Measurements from ENCODE around the gene YIPF1.

Gene YIPF1

DNA sequence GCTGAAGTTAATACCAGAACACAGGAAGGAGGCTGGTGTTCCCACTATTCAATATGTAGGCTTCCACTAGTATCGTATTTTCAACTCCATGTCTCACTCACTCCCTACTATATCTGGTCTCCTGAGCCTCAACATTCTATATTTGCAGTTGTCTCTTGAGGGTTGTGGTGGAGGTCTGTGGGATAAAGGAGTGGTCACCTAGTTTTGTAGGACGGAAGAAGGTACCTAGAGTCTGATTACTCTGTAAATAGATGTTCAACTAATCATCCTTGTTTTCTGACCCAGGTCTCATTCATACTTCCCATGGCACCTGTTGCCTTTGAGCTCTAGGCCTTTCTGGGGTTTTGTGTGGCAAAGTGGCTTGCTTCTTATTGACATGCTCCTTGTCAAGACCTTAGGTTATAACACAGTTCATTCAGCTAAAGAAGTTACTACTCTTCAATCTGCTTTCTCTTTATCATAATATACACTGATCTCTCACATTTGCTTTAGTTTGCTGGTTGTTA, 37.8 kb upstream of the YIPF1 start:
- Histone ChIP-seq H2AFZ (ENCODE audit: low read depth, low read length) (no peak overlapping the region), H3K27me3 (ENCODE audit: low read depth, low read length) (no peaks in the 10 kb centered on the region), H3K79me2 (ENCODE audit: low read length) (no peaks in the 10 kb centered on the region), H3K4me1 (ENCODE audit: low read length) (peaks cover 12% of the 10 kb centered on the region), H3K4me2 (ENCODE audit: low read length) (no peak overlapping the region), H3K9me3 (ENCODE audit: insufficient read depth, low read length) (no peaks in the 10 kb centered on the region), H3K4me3 (ENCODE audit: low read length) (no peak overlapping the region), H3K9ac (ENCODE audit: low read length) (no peak overlapping the region), H3K27ac (ENCODE audit: low read length) (no peak overlapping the region), H4K20me1 (ENCODE audit: insufficient read depth, low read length) (no peaks in the 10 kb centered on the region), H3K36me3 (replicated peaks; ENCODE audit: low read depth, low read length) (peaks cover 6% of the 10 kb centered on the region)
- TF ChIP-seq EZH2phosphoT487 (IDR thresholded peaks at IDR 0.05; ENCODE audit: low read depth) = no peak
- TF ChIP-seq, protein P1, sequence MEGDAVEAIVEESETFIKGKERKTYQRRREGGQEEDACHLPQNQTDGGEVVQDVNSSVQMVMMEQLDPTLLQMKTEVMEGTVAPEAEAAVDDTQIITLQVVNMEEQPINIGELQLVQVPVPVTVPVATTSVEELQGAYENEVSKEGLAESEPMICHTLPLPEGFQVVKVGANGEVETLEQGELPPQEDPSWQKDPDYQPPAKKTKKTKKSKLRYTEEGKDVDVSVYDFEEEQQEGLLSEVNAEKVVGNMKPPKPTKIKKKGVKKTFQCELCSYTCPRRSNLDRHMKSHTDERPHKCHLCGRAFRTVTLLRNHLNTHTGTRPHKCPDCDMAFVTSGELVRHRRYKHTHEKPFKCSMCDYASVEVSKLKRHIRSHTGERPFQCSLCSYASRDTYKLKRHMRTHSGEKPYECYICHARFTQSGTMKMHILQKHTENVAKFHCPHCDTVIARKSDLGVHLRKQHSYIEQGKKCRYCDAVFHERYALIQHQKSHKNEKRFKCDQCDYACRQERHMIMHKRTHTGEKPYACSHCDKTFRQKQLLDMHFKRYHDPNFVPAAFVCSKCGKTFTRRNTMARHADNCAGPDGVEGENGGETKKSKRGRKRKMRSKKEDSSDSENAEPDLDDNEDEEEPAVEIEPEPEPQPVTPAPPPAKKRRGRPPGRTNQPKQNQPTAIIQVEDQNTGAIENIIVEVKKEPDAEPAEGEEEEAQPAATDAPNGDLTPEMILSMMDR (IDR thresholded peaks at IDR 0.05; ENCODE audit: low read depth, low read length) = no peak

DNA sequence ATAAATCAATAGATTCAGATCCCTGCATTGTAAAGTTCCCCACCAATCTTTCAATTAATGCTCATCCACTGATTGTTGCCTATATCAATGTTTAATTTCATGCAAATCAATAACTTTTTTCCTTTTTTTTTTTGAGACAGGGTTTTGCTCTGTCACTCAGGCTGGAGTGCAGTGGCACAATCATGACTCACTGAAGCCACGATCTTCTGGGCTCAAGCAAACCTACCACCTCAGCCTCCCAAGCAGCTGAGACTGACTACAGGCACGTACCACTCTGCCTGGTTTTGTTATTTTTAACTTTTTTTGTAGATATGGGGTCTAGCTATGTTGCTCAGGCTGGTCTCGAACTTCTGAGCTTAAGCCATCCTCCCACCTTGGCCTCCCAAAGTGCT, 30.1 kb upstream of the YIPF1 start:
- no peaks in the 10 kb centered on the region for H3K79me2 ChIP-seq (ENCODE audit: low read length)
- no peaks in the 10 kb centered on the region for H3K9me3 ChIP-seq (ENCODE audit: insufficient read depth, low read length)
- H3K4me3 ChIP-seq (ENCODE audit: low read length) = no peak overlapping the region
- H3K4me2 ChIP-seq (ENCODE audit: low read length) = no peak overlapping the region
- no peak overlapping the region for H3K27ac ChIP-seq (ENCODE audit: low read length)
- no peaks in the 10 kb centered on the region for H3K27me3 ChIP-seq (ENCODE audit: low read depth, low read length)
- no peak overlapping the region for H3K9ac ChIP-seq (ENCODE audit: low read length)
- peaks cover 10% of the 10 kb centered on the region for H3K4me1 ChIP-seq (ENCODE audit: low read length)
- TF ChIP-seq, protein P1 (IDR thresholded peaks at IDR 0.05; ENCODE audit: low read depth, low read length) = no peak
- no peaks in the 10 kb centered on the region for H3K36me3 ChIP-seq (replicated peaks; ENCODE audit: low read depth, low read length)
- no peak overlapping the region for H2AFZ ChIP-seq (ENCODE audit: low read depth, low read length)
- H4K20me1 ChIP-seq (ENCODE audit: insufficient read depth, low read length) = no peaks in the 10 kb centered on the region

DNA sequence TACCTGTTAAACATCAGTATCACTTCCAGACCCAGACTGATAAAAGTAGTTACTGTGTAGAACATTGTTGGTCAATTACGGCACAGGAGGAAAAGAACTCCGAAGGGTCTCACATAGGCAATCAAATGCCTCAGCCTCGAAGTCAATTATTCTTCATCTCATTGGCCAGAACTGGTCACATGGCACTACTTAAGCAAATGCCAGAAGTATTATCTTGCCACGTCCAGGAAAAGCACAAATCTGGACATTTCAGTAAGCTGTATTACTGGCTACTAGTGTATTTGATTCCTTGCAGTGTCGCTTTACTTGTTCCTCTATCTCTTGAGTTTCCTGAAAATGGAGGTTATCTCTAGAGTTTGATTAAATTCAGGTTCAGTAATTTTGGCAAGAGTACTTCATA, 28.7 kb upstream of the YIPF1 start:
- Histone ChIP-seq H3K4me2 (ENCODE audit: low read length) (no peak overlapping the region), H3K9me3 (ENCODE audit: insufficient read depth, low read length) (no peaks in the 10 kb centered on the region), H3K9ac (ENCODE audit: low read length) (no peak overlapping the region), H2AFZ (ENCODE audit: low read depth, low read length) (no peak overlapping the region), H3K27me3 (ENCODE audit: low read depth, low read length) (no peaks in the 10 kb centered on the region), H3K4me1 (ENCODE audit: low read length) (no peaks in the 10 kb centered on the region; the same call in 1 of the 2 replicates), H4K20me1 (ENCODE audit: insufficient read depth, low read length) (no peaks in the 10 kb centered on the region), H3K4me3 (ENCODE audit: low read length) (no peak overlapping the region), H3K27ac (ENCODE audit: low read length) (no peak overlapping the region), H3K79me2 (ENCODE audit: low read length) (no peaks in the 10 kb centered on the region), H3K36me3 (replicated peaks; ENCODE audit: low read depth, low read length) (no peaks in the 10 kb centered on the region)
- TF ChIP-seq, protein P1 (IDR thresholded peaks at IDR 0.05; ENCODE audit: low read depth, low read length) = no peak
- no peak for TF ChIP-seq EZH2phosphoT487 (IDR thresholded peaks at IDR 0.05; ENCODE audit: low read depth)

DNA sequence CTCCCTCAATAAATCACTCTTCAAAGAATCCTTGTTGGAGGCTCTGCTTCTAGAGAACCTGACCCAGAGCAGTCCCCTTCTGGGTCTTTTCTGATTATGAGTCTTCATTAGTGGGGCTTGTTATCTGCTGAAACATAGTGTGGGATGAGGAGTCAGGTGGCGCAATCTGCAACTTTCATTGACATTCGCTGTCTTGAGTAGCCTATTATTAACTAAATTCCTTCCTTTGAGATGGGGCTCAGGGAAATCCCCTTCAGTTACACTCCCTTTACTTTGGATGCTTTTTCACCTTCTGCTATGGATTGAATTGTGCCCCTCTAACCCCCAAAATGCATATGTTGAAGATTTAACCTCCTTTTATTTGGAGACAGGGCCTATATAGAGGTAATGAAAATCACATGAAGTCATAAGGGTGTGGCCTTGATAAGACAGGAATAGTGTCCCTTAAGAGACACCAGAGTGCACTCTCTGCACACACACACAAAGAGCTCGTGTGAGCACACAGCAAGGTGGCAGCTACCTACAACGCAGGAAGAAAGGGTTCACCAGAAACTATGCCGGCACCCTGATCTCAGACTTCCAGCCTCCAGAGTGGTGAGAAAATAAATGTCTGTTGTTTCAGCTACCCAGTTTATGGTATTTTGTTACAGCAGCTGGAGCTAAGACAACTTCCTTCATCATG, 23.9 kb upstream of the YIPF1 start:
- Histone ChIP-seq H3K9ac (ENCODE audit: low read length) (no peak overlapping the region), H3K4me1 (ENCODE audit: low read length) (no peaks in the 10 kb centered on the region), H3K27ac (ENCODE audit: low read length) (no peak overlapping the region), H3K4me2 (ENCODE audit: low read length) (no peak overlapping the region), H4K20me1 (ENCODE audit: insufficient read depth, low read length) (no peaks in the 10 kb centered on the region), H3K79me2 (ENCODE audit: low read length) (no peaks in the 10 kb centered on the region), H3K4me3 (ENCODE audit: low read length) (no peak overlapping the region), H3K36me3 (replicated peaks; ENCODE audit: low read depth, low read length) (no peaks in the 10 kb centered on the region), H3K27me3 (ENCODE audit: low read depth, low read length) (no peaks in the 10 kb centered on the region), H3K9me3 (ENCODE audit: insufficient read depth, low read length) (no peaks in the 10 kb centered on the region), H2AFZ (ENCODE audit: low read depth, low read length) (no peak overlapping the region)
- TF ChIP-seq, protein P1 (IDR thresholded peaks at IDR 0.05; ENCODE audit: low read depth, low read length) = no peak
- TF ChIP-seq EZH2phosphoT487 (IDR thresholded peaks at IDR 0.05; ENCODE audit: low read depth) = no peak

Data from OCI-LY3 (cell line).